Astrocyte (in vitro differentiated cells and primary cell): ENCODE results near the gene DTNBP1.

ENCODE experiments used
- CTCF ChIP-seq: IDR thresholded peaks from 2 replicates; pipeline ENCODE4 v1.5.1; 2011; ENCODE audit warnings: low read depth, mild to moderate bottlenecking, inconsistent platforms, low read length, moderate library complexity; ENCODE audit not compliant: insufficient read depth
- EZH2 ChIP-seq: IDR thresholded peaks from 2 replicates; pipeline ENCODE4 v1.6.1; 2012; ENCODE audit warnings: mild to moderate bottlenecking, low read length, inconsistent platforms; ENCODE audit not compliant: insufficient read depth

DNA sequence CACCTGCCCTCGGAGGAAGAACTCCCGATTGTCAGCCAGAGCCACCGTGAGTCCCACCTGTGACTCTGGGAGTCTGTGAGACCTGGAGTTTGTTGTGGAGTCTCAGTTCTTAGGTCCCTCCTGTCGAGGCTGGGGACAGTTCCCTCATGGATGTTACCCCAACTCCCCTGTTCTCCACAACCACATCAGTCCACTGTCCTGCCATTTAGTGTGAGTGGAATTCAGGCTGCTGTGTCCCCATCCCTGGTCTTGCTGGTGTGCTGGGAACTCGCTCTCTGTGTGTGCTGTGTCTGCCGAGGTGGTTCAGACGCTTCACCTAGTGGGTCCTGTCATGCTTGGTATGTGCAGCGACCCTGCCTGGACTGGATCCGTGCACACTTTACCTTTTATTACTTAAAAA, 163.2 kb downstream of the DTNBP1 start:
- TF ChIP-seq CTCF (no peak), EZH2 (no peak)
